ENCODE results near the gene CIB4. TPM values are rescaled to one million over a fixed set of nuclear protein-coding genes. Genes with fewer than 3 reads are reported as not detected.

CIB4 gene
- total RNA-seq, 1 experiment from 2014 or later, result not detected

DNA sequence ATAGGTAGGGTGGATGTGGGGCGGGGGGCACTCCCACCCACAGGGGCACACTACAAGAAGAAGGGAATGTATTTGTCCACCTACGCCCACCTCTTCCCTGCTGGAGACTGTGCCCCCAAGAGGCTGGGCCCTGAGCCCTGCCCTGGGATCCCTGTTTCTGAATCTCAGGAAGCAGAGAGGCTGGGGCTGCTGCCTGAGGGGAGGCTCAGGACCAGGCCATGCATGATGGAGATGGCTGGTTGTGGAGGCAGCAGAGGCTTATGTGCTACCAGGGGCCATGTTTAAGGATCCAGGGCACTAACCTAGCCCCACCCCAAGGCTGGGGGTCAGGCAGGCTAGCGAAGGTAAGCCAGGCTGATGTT lies 82.1 kb downstream of the CIB4 start:
- Histone ChIP-seq H3K4me3 (no peak overlapping the region), H3K27ac (no peak overlapping the region), H2AFZ (no peak overlapping the region), H3K9me2 (ENCODE audit: insufficient read depth) (no peaks in the 10 kb centered on the region), H3K79me2 (ENCODE audit: low read depth) (no peaks in the 10 kb centered on the region), H4K20me1 (ENCODE audit: insufficient read depth) (no peaks in the 10 kb centered on the region), H3K27me3 (ENCODE audit: insufficient read depth, low read depth) (peaks cover 52% of the 10 kb centered on the region), H3K9me3 (ENCODE audit: insufficient read depth, low read depth) (no peaks in the 10 kb centered on the region), H3K4me1 (replicated peaks; ENCODE audit: insufficient read depth) (peaks cover 10% of the 10 kb centered on the region), H3F3A (ENCODE audit: insufficient read depth, low read depth) (peaks cover 7% of the 10 kb centered on the region; the same call in 1 of the 2 replicates), H3K36me3 (ENCODE audit: low read depth) (no peaks in the 10 kb centered on the region), H3K4me2 (no peak overlapping the region)
- no peak for TF ChIP-seq EZH2 (IDR thresholded peaks at IDR 0.05; ENCODE audit: low read depth)
- TF ChIP-seq CTCF (conservative IDR thresholded peaks at IDR 0.05), result no peak
- intact Hi-C loops (cut with micrococcal nuclease; ENCODE audit: unreplicated experiment), result no loop called here
- ChIA-PET CTCF (no interaction called here), POLR2A (ENCODE audit: unreplicated experiment) (no interaction called here)
- no TSS peak for BruUV-seq (replicated peaks)
- no peak for DNase-seq

DNA sequence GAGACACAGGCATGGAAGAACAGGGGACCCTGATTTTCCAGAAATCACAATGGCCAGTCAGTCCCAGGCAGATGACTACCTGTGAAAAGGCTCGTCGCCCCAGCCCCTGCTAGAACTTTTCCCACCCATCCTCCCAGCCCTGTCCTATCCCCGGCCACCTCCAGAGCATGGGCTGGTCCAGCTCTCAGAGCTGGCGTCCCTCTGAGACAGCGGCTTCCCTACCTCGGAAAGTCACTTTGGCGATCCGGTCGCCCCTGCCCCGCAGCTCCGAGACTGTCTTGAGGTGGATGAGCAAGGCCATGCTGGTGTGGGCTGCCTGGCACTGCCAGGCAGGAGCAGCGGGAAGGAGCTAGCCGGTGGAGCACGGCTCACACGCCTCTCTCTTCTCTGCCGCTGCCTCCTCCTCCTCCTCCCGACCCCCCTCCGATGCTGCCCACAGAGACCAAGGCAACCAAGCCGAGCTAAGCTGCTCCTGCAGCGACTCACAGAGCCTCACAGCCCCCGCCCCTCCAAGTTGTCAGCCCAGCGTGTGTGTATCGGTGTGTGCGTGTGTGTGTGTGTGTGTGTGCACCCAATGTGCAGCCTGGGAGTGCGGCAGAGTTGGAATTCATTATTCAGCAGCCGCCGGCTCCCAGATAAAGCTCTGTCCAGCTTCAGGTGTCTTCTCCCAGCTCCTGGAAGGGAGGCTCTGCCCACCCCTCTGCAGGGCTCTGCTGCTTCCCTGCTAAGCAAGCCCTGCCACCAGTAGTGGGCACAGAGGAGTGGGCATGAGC lies 82.7 kb downstream of the CIB4 start:
- no peaks in the 10 kb centered on the region for H4K20me1 ChIP-seq (ENCODE audit: insufficient read depth)
- H3F3A ChIP-seq (ENCODE audit: insufficient read depth, low read depth), result peaks cover 6% of the 10 kb centered on the region; the same call in 1 of the 2 replicates
- intact Hi-C loops (cut with micrococcal nuclease; ENCODE audit: unreplicated experiment), result no loop called here
- H3K4me2 ChIP-seq, result no peak overlapping the region
- no peak for DNase-seq
- no peak overlapping the region for H2AFZ ChIP-seq
- ChIA-PET POLR2A (ENCODE audit: unreplicated experiment) (no interaction called here), CTCF (no interaction called here)
- H3K27me3 ChIP-seq (ENCODE audit: insufficient read depth, low read depth), result peaks cover 46% of the 10 kb centered on the region
- no peaks in the 10 kb centered on the region for H3K9me3 ChIP-seq (ENCODE audit: insufficient read depth, low read depth)
- no peaks in the 10 kb centered on the region for H3K79me2 ChIP-seq (ENCODE audit: low read depth)
- TF ChIP-seq EZH2 (IDR thresholded peaks at IDR 0.05; ENCODE audit: low read depth), result no peak
- no peak for TF ChIP-seq CTCF (conservative IDR thresholded peaks at IDR 0.05)
- no peaks in the 10 kb centered on the region for H3K36me3 ChIP-seq (ENCODE audit: low read depth)
- H3K27ac ChIP-seq, result no peak overlapping the region
- no peaks in the 10 kb centered on the region for H3K9me2 ChIP-seq (ENCODE audit: insufficient read depth)
- no peak overlapping the region for H3K4me3 ChIP-seq
- BruUV-seq (replicated peaks), result no TSS peak
- peaks cover 10% of the 10 kb centered on the region for H3K4me1 ChIP-seq (replicated peaks; ENCODE audit: insufficient read depth)

GRCh38 chr2:26557244-26557925 lies 83.8 kb downstream of the CIB4 start:
- Histone ChIP-seq H3K4me2 (no peak overlapping the region), H3K4me3 (no peak overlapping the region), H3K9me2 (ENCODE audit: insufficient read depth) (no peaks in the 10 kb centered on the region), H3K36me3 (ENCODE audit: low read depth) (no peaks in the 10 kb centered on the region), H3K27me3 (ENCODE audit: insufficient read depth, low read depth) (peaks cover 36% of the 10 kb centered on the region), H3K9me3 (ENCODE audit: insufficient read depth, low read depth) (no peaks in the 10 kb centered on the region), H3K4me1 (replicated peaks; ENCODE audit: insufficient read depth) (no peaks in the 10 kb centered on the region), H3K79me2 (ENCODE audit: low read depth) (no peaks in the 10 kb centered on the region), H3F3A (ENCODE audit: insufficient read depth, low read depth) (no peaks in the 10 kb centered on the region), H2AFZ (no peak overlapping the region), H3K27ac (no peak overlapping the region), H4K20me1 (ENCODE audit: insufficient read depth) (no peaks in the 10 kb centered on the region)
- DNase-seq, result no peak
- BruUV-seq (replicated peaks), result no TSS peak
- intact Hi-C loops (cut with micrococcal nuclease; ENCODE audit: unreplicated experiment), result no loop called here
- POLR2A ChIA-PET (ENCODE audit: unreplicated experiment), result no interaction called here
- TF ChIP-seq EZH2 (IDR thresholded peaks at IDR 0.05; ENCODE audit: low read depth), result no peak
- CTCF ChIA-PET, result no interaction called here

Measured in PC-9 (cell line).